HG02973 (cell line): Measurements from ENCODE around the gene OPCML.

Source experiments
- ATAC-seq: cut with Tn5 transposase; IDR thresholded peaks from one replicate; pipeline ENCODE4 v1.9.1; 2021; ENCODE audit warnings: moderate library complexity; ENCODE audit not compliant: unreplicated experiment

OPCML gene

DNA sequence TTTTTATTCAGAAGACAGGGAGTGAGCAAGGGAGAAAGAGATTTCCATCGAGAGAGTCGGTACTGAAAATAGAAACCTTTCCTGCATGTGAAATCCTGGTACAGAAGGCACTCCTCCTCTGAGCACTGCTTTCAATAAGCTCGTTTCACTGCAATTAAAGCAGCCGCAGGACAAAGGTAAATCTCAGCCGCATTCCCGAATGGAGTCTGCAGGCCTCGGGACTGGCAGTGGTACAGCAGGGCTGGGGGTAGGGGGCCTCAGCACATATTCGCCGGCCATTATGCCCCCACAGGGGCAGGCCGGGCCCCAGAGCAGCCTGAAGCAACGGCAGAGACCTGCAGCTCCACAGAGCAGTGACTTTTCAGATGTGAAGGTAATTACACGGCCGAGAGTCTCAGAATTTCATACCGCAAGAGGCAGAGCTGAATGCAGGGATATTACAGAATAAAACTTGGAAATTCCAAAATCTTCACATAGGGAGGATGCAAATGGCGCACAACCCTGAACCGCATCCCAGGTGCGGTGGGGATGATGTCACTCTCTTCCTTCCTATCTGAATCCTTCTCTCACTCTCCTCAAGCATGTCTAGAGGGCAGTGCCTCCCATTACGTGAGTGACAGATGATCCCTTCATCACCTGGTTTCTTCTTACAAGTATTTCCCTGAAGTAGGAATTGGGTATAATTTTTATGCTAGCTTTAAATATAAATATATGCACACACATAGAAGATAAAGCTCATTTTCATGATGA, 622.1 kb downstream of the OPCML start:
- no peak for ATAC-seq

DNA sequence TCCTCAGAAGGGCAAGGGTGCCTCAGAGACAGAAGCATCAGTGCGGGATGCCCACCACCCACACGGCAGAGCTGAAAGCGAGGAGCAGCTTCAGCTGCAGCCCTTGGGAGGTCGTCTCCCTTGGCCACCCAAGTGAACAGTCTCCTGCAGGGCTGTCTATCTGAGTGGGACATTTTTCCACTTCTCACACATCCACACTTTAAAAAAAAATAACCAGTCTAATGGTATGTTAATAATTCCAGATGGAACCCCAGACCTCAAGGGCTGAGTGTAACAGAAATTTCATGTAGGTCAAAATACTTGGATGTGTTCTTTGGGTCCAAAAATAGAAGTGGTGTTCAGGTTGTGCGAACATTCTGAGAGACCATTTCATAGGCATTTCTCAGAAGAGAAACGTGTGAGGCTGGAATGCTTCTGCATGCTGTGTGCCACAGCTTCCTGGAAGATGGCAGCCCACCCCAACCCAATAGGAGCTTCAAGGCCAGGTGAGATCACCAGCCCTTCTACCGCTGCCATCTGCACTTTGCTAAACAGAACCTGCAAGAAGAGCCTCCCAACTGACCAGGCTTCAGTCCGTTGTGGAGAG, 623.2 kb downstream of the OPCML start:
- ATAC-seq, result no peak

DNA sequence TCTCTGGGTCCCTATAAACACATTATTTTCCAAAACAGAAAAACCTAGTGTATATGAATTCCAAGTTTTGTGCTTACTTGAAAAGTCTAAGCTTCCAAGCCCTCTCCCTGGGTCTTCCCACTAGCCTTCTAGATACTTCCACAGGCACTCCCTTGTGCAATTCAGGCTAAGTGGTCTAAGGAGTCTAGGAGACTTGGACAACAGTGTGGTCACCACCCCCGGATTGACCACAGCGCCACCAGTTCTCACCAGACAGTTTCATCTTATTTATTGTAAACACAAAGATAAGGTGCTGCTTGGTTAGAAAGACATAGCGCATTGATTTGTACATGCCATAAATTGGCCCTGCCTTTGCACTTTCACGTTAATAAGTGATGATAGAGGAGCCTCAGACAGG, 623.9 kb downstream of the OPCML start:
- no peak for ATAC-seq

DNA sequence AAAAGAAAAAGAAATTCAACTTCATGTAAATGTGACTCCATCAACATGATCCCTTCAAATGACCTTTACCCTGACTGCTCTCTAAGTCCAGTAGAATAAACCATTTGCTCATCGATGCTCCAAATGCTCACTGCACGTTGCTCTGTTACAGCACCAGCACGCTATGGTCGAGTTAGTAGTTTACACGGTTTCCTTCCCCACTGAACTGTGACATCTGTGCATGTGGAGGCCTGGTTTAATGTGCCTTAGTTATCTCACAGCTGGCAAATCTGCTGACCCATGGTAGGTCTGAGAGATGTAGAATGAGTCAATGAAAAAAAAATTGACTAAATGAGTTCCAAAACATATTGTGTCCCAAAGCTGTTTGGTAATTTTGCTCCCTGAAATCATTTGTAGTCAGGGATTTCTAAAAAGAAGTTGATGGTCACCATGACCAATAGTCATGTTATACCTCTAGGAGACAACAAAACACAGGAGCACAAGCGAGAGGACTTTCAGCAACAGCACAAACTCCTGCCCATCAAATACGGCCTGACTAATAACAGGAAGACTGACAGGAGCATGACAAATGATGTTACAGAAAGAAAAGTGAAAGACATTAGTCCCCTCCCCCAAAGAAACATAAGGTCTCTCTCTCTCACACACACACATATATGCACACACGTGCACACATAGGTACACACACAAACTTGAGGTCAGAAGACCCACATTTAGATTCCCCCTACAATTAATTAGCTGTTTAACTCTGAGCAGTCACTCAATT, 624.5 kb downstream of the OPCML start:
- ATAC-seq, result no peak

DNA sequence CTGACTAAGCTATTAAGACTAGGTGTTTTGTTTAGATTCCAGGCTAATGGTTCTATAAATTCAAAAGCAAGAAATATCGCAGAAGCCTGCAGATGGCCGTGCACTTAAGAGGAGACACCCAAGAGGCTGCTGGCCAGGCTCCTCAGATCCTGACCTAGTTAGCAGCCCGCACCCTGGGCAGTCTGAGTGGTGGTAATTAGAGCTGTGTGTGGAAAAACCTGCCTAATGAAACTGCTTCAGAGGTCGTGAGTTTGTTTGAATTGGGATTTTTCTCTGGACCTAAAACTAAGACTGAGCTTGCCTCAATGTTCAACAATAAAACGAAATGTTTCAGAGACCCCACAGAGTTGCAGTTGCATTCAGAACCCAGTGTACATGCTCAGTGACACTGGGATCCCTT, 627.7 kb downstream of the OPCML start:
- no peak for ATAC-seq

DNA sequence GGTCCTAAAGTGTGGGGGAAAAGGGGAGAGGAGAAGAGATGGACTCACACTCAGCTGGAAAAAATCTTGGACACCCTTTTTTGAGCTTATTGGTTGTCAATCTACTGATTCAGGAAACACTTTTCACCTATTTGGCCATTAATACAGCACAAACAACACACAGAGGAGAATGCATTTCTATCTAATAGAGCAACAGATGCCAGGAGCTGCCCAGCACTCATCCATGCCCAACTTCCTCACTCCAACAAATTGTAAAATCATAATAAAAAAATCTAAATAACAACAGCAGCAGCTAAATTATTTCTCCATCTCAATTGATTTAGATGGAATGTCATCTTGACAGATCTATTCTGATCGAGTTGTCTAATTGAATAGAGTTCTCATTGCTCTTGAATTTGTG, 628.2 kb downstream of the OPCML start:
- no peak for ATAC-seq

DNA sequence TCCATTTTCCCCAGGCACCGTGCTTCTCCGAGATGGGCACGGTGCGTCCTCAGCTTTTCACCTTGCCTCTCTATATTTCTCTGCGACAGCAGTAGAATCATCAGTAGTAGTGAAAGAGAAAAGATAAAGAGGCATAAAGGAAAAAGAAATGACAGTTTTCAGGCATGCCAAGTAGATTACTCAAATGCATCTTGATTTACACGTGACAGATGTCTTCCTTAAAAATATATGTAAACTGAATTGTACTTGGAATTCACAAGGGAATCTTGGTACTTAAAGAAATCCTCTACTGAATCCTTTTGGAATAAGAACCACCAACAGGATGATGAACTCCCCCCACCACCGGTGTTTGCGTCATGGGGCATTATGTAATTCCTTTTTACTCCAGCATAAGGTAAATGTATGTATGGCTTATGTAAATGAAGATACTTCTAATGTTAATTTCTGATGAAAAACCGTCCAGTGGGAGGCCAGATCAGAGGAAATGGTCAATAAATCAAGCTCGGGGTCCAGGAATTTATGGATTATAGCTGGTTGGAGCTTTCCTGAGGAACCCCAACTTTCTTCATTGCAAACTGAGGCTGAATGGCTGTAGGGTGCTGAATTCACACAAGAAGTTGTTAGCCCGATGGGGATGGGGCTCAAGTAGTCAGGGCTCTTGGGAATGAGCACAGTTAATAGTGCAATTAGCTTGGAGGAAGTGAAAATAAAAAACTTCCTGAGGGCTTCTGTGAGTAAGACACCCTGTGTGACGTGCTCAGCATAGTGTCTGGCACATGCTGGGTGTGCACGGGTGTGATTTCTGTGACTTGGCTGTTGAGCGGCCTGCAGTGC, 630.4 kb downstream of the OPCML start:
- no peak for ATAC-seq

DNA sequence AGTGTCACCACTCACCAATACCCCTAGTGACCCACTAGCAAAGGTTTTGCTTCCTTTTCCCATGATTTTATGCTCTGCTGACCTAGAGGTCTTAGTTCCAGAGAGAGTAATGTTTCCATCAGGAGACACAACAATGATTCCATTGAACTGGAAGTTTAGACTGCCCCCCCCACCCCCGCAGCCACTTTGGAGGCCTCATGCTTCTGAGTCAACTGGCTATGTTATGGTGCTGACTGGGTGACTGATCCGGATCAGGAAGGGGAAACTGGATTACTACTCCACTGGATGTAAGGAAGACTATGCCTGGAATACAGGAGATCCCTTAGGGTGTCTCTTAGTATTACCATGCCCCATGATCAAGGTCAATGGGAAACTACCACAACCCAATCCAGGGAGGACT, 633.6 kb downstream of the OPCML start:
- no peak for ATAC-seq

DNA sequence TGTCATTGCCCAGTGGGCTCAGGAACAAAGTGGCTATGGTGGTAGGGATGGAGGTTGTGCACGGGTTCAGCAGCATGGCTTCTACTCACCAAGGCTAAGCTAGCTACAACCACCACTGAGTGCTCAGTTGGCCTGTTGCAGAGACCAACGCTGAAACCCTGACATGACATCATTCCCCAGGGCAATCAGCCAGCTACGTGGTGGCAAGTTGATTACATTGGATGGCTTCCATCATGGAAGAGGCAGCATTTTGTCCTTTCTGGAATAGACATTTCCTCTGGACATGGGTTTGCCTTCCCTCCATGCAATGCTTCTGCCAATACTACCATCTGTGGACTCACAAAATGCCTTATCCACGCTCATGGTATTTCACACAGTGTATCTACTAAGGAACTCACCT, 634.3 kb downstream of the OPCML start:
- no peak for ATAC-seq

DNA sequence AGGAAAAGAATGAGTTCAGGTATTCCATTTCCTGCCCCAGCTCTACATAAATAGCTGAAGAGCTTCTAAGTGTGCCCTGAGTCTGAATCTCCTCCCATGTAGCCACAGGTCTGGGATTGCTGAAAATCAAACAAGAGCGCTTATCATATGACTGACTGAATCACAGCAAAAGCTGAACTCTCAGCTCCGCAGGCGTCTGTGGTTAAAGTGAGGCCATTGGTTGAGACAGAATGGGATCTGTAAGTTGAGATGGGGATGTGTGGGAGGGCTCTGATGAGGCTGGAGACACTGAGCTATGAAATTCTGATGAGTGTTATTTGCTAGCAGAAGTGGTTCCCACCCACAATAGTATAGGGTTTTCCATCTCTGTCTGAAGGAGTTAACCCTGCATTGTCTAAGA, 637.0 kb downstream of the OPCML start:
- no peak for ATAC-seq

DNA sequence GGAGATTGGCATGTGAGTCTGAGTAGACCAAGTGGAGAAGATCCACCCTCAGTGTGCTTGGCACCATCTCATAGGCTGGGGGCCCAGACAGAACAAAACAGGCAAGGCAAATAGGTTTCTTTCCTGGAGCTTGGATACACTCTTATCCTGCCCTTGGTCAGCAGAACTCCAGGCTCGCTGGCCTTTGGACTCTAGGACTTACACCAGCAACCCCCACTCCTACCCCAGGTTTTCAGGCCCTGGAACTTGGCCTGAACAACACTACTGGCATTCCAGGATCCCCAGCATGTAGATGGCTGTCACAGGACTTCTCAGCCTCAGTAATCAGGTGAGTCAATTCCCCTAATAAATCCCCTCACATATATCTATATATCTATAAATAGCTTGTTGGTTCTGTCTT, 637.7 kb downstream of the OPCML start:
- no peak for ATAC-seq

DNA sequence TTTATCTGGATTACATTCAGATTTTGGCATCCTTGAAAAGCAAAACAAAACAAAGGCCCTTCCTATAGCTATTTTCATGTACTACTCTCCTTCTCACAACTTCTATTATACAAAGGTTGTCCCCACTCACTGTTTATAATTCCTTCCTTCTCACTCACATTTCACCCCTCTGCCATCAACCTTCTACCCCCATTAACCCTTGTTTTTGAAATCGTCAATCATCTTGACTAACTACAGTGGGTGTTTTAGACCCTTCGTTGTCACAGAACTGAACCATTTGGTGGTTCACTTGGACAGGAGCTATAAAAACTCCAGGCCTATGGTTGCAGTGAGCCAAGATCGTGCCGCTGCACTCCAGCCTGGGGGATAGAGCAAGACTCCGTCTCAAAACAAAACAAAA, 639.4 kb downstream of the OPCML start:
- ATAC-seq, result no peak

DNA sequence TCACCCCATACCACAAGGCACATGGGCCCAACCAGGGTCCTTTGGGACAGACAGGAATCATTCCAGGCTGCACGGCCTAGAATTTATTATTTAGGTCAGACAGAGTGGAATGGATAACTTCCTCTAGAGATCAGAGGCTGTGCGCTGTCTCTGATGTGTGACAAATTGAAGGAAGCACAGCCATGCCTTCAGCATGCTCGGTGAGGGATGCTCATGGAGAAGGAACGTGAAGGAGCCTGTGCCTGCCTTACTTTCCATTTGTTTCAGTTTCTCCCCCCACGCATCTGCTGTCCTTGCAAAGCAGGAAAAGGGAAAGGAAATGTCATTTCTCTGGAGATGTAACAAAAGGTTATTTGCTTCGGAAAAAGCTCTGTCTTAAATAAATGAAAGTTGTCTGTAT, 644.1 kb downstream of the OPCML start:
- no peak for ATAC-seq

DNA sequence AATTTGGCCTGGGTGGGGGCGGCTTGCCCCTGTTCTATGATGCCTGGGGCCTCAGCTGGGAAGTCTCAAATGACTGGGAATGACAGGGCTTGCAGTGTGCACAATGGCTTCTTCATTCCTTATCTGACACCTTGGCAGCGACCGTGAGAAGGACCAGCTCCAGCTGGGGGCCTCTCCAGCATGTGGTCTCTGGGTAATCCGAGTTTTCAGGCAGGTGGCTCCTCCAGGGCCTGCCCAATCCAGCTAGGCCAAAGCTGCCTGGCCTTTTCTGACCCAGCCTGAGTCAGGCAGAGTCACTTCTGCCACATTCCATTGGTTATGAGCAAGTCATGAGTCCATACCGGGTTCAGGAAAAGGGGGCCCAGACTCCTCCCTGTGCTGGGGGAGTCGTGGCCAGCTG, 646.0 kb downstream of the OPCML start:
- no peak for ATAC-seq

DNA sequence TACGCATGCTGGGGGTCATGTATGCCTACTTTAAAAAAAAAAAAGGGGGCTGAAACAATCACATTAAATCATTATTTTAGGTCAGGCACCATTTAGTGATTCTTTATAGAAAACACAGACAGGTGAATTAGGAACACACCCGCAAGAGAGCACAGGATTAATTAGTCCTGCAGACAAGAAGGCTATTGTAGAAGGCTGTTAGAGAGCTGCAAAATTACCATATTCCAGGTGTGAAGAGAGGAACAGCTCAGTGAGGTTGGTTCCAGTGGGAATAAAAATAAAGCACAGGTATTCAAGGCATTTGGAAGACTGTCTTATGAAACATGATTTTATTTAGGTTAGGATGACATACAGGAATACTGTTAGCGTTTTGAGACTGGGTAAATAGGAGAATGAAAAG, 649.1 kb downstream of the OPCML start:
- no peak for ATAC-seq

DNA sequence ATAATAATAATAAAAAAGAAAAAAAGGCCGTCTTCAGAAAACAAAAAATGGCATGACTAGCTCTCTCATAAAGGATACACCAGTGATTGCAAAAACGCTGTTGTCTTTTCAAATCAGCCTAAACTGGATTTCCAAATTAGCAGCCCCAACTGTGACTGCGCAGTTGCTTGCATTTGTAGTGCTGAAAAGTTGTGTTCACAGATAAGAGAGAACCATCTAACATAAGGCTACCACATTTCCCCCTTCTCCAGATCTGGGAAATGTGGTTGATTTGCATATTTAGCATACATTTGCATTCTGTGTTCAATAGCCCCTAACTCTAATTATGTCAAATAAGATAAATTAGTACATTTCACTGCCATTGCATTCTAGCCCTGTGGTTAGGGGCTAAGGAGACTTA, 650.7 kb downstream of the OPCML start:
- no peak for ATAC-seq

DNA sequence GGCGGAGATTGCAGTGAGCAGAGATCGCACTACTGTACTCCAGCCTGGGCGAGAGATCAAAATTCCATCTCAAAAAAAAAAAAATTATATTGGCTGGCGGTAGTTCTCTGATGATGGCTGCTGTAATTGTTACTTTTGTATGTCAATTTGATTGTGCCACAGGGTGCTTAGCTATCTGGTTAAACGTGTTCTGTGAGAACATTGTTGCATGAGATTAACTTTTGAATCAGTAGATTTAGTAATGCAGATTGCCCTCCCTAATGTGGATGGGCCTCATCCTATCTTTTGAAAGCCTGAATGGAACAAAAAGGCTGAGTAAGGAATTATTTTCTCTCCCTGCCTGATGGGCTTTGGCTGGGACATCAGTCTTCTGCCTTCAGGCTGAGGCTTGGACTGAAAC, 654.2 kb downstream of the OPCML start:
- no peak for ATAC-seq

DNA sequence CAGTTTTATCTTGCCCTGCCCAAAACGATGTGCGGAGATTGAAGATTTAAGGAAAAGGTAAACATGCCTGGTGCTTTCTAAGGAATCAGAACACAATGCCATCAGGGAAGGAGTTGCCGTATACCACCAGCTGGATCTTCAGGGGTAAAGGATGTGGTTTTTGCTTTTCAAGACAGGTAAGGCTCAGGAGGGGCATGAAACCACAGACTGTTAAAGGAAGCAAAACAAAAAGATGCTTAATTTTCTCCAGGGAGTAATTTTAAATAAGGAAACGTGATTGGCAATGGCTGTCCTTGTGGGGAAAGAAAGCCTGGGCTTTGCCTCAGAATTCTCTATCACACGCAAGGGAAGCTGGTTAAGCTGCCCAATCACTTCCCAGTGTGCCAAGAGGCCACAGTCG, 655.6 kb downstream of the OPCML start:
- no peak for ATAC-seq

DNA sequence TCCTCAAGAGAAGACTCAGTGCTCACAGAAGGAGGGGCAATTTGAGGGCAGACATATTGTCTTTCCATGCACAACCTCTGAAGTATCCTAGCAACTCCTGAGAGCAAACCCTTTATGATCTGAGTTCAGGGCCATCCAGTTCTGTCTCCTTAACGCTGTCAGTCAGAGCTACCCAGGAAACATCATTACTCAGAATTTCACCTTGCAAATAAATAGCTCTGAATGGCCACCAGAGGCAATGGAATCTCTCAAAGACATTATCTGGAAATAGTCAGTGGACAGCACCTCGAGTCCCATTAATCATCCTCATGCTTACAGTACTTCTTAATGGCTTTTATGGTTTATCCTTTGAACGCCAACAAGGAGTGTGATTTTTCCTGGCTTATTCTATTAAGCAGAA, 656.1 kb downstream of the OPCML start:
- no peak for ATAC-seq

DNA sequence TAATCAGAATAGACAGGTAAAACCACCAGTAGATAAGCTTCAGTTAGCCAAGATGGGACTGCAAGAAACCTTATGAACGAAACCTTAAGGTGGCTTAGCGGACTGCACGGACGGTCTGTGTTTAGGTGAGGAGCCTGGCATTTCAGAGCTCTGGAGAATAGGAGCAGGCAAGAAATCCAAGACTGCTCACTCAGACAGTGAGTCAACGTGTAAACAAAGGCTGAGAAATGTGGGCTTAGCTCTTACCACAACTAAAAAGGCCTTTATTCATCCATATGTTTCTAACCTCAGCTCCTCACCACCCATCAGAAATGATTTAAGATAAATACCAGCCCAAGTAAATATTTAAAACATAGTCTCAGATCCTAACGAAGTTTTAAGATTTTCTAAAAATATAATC, 657.7 kb downstream of the OPCML start:
- no peak for ATAC-seq

DNA sequence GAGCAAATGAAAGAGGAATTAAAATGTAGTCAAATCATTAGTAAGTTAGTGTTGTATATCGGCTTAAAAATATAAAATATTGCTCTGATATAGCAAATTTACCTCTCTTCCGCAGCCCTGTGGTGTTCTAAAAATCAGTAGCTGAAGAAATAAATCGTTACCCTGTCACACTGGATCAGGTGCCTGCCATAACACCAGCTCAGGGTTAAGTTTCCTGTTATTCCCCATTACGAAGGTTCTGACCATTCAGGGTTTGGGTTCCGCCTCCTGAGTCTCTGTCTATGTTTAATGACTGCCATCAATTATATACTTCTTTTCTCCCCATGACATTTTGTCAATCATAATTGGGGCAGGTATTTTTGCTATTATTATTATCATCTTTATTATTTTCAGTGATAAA, 658.5 kb downstream of the OPCML start:
- no peak for ATAC-seq
